ENCODE results near the gene TMEM186. TPM values are rescaled to one million over a fixed set of nuclear protein-coding genes. Genes with fewer than 3 reads are reported as not detected.

The TMEM186 gene
- total RNA-seq, 1 donor from 2014 or later = 10.6 TPM

DNA sequence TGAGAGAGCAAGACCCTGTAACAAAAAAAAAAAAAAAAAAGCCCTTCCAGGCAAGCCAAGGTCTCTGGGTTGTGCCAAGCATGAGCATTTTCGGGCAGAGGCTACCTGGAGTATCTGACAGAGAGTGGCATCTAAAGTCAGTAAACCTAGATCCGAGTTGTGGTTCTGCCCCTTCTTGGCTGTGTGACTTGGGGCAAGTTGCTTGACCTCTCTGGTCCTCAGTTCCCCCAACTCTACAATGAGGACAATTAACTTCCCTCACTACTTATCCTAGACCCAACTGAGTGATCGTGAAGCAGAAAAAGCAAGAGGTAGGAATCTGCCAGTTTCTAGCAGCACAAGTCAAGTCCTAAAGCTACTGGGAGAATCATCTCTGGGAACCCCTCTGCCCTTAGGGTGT lies 34.4 kb downstream of the TMEM186 start:
- intact Hi-C loops (cut with micrococcal nuclease) = no loop called here
- Mint-ChIP-seq H3K27ac (no peak overlapping the region), H3K4me1 (no peaks in the 10 kb centered on the region), H3K27me3 (no peaks in the 10 kb centered on the region), H3K9me3 (no peaks in the 10 kb centered on the region), H3K4me3 (no peak overlapping the region), H3K36me3 (ENCODE audit: low read depth) (peaks cover 29% of the 10 kb centered on the region)
- ChIA-PET CTCF (interaction anchor here (0.7 kb wide), 1 partner anchor 17 kb away, joined by 3 read pairs; no protein-coding TSS in a partner anchor), POLR2A (interaction anchor here (0.6 kb wide), 1 partner anchor 8 kb away, joined by 7 read pairs; no protein-coding TSS in a partner anchor)
- no peak for TF ChIP-seq CTCF (IDR thresholded peaks at IDR 0.05)
- DNase-seq (no peak), ATAC-seq (ENCODE audit: low read depth) (no peak)

DNA sequence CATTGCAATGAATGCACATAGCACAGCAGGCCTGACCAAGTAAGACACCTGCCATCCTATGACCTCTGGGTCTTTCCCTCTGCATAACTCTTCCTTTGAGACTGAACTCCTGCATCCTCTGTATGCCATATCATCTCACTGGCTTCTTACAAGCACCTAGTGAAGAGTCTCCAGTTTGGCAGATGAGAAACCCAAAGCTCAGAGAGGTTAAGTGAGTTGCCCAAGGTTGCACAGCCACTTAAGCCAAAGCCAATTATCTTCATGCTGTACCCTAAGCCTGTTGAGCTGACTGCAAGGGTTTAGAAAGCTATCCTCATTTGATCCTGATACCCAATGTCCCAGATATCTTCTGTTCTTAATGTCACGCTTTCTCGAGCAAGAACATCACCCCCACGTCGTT lies 35.2 kb downstream of the TMEM186 start:
- Mint-ChIP-seq H3K27me3 (no peaks in the 10 kb centered on the region), H3K4me3 (no peak overlapping the region), H3K9me3 (no peaks in the 10 kb centered on the region), H3K36me3 (ENCODE audit: low read depth) (peaks cover 32% of the 10 kb centered on the region), H3K27ac (no peak overlapping the region), H3K4me1 (no peaks in the 10 kb centered on the region)
- ChIA-PET CTCF (interaction anchor here (0.7 kb wide), 1 partner anchor 17 kb away, joined by 3 read pairs; no protein-coding TSS in a partner anchor), POLR2A (no interaction called here)
- no peak for ATAC-seq (ENCODE audit: low read depth)
- no peak for TF ChIP-seq CTCF (IDR thresholded peaks at IDR 0.05)
- DNase-seq = no peak
- intact Hi-C loops (cut with micrococcal nuclease) = no loop called here

GRCh38 chr16:8761078-8761477 lies 36.4 kb downstream of the TMEM186 start:
- Mint-ChIP-seq H3K4me3 (no peak overlapping the region), H3K9me3 (no peaks in the 10 kb centered on the region), H3K27me3 (no peaks in the 10 kb centered on the region), H3K4me1 (no peaks in the 10 kb centered on the region), H3K36me3 (ENCODE audit: low read depth) (peaks cover 37% of the 10 kb centered on the region), H3K27ac (no peak overlapping the region)
- ChIA-PET CTCF (no interaction called here), POLR2A (no interaction called here)
- DNase-seq (no peak), ATAC-seq (ENCODE audit: low read depth) (no peak)
- TF ChIP-seq CTCF (IDR thresholded peaks at IDR 0.05) = no peak
- intact Hi-C loops (cut with micrococcal nuclease) = no loop called here

- no peaks in the 10 kb centered on the region for H3K27me3 Mint-ChIP-seq
- H3K27ac Mint-ChIP-seq = no peak overlapping the region
- H3K4me3 Mint-ChIP-seq = no peak overlapping the region
- intact Hi-C loops (cut with micrococcal nuclease) = no loop called here
- H3K9me3 Mint-ChIP-seq = no peaks in the 10 kb centered on the region
- ChIA-PET POLR2A (no interaction called here), CTCF (no interaction called here)
- no peak for TF ChIP-seq CTCF (IDR thresholded peaks at IDR 0.05)
- peaks cover 39% of the 10 kb centered on the region for H3K36me3 Mint-ChIP-seq (ENCODE audit: low read depth)
- no peak for ATAC-seq (ENCODE audit: low read depth)
- H3K4me1 Mint-ChIP-seq = no peaks in the 10 kb centered on the region
- DNase-seq = no peak
These were observed 37.4 kb downstream of the TMEM186 start for GRCh38 chr16:8760021-8760420.

GRCh38 chr16:8758022-8758421 lies 39.4 kb downstream of the TMEM186 start:
- no peaks in the 10 kb centered on the region for H3K27me3 Mint-ChIP-seq
- H3K4me3 Mint-ChIP-seq = no peak overlapping the region
- ChIA-PET POLR2A (no interaction called here), CTCF (no interaction called here)
- ATAC-seq (ENCODE audit: low read depth) (no peak), DNase-seq (no peak)
- intact Hi-C loops (cut with micrococcal nuclease) = no loop called here
- no peak overlapping the region for H3K27ac Mint-ChIP-seq
- H3K36me3 Mint-ChIP-seq (ENCODE audit: low read depth) = peaks cover 36% of the 10 kb centered on the region
- H3K9me3 Mint-ChIP-seq = no peaks in the 10 kb centered on the region
- TF ChIP-seq CTCF (IDR thresholded peaks at IDR 0.05) = no peak
- no peaks in the 10 kb centered on the region for H3K4me1 Mint-ChIP-seq

All from activated B cell treated with CpG ODN at 0.5 μM for 24 hours (primary cell).